DMS114 treated with DMSO at 0.1 percent for 48 hours (cell line): ENCODE results near the gene ZBED4.
A peak's percentile ranks its signal among the peaks of the same experiment; 100 is the strongest.
"Not testable (repeated sequence)": the region's sequence is repeated elsewhere in the genome, so short reads cannot be mapped to it uniquely, and the experiment has no call there.

Experiments used
- DNase-seq: peaks from one replicate; lab custom pipeline; 2025; ENCODE audit not compliant: unreplicated experiment; lab: John Stamatoyannopoulos, UW

The ZBED4 gene

GRCh38 chr22:49852898-49853894 is at the start of gene ZBED4:
Gene ZBED4 (plus strand): TSS chr22:49853844. CDS start chr22:49883663, 29,819 bp downstream.
- peak; percentile 75 for DNase-seq

- DNase-seq = no peak
Measured at GRCh38 chr22:49807129-49807528, 46.5 kb upstream of the ZBED4 start.

- DNase-seq = no peak
Measured at GRCh38 chr22:49807780-49808708, 45.6 kb upstream of the ZBED4 start.

- no peak for DNase-seq
Measured at GRCh38 chr22:49810363-49811019, 43.2 kb upstream of the ZBED4 start.

- DNase-seq = no peak
Measured at GRCh38 chr22:49811020-49811791, 42.4 kb upstream of the ZBED4 start.

GRCh38 chr22:49812838-49813237 is 40.8 kb upstream of the ZBED4 start:
- DNase-seq = no peak

GRCh38 chr22:49814164-49814686 is 39.4 kb upstream of the ZBED4 start:
- no peak for DNase-seq

- no peak for DNase-seq
Measured at GRCh38 chr22:49814856-49815255, 38.8 kb upstream of the ZBED4 start.

- no peak for DNase-seq
Measured at GRCh38 chr22:49815641-49816091, 38.0 kb upstream of the ZBED4 start.

GRCh38 chr22:49817359-49817758 is 36.3 kb upstream of the ZBED4 start:
- no peak for DNase-seq

- DNase-seq = no peak
Measured at GRCh38 chr22:49820984-49821383, 32.7 kb upstream of the ZBED4 start.

GRCh38 chr22:49821741-49822140 is 31.9 kb upstream of the ZBED4 start:
- DNase-seq = not testable (repeated sequence)

GRCh38 chr22:49823289-49824045 is 30.2 kb upstream of the ZBED4 start:
- DNase-seq = no peak

GRCh38 chr22:49824185-49824925 is 29.3 kb upstream of the ZBED4 start:
- no peak for DNase-seq

- no peak for DNase-seq
Measured at GRCh38 chr22:49824936-49825335, 28.7 kb upstream of the ZBED4 start.

GRCh38 chr22:49825436-49825835 is 28.2 kb upstream of the ZBED4 start:
- no peak for DNase-seq

GRCh38 chr22:49825944-49826602 is 27.6 kb upstream of the ZBED4 start:
- no peak for DNase-seq
